GM21576 (cell line): ENCODE results near the gene HLF.
A peak's percentile ranks its signal among the peaks of the same experiment; 100 is the strongest.

ENCODE experiments used
- ATAC-seq: cut with Tn5 transposase; IDR thresholded peaks from one replicate; pipeline ENCODE4 v1.9.1; 2021; ENCODE audit warnings: mild to moderate bottlenecking, moderate library complexity; ENCODE audit not compliant: unreplicated experiment

The HLF gene

GRCh38 chr17:55351226-55351625 is 86.5 kb downstream of the HLF start:
- no peak for ATAC-seq

DNA sequence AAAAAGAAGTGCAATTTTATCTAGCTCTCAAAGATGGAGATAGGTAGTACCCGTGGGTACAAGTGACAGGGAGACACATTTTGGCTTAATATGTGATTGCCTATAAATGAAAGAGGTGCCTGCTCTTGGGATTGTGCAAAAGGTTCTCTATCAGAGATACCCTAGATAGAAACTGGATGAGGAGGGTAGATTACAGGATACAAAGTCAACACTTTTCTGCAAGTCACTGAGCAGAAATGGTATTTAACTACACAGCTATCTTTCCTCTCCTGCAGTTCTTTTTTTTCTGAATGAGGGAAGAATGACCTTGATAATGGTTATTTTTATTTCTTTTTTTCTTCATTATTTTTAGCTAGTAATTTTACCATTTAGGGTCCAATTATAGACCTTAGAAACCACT is 89.2 kb downstream of the HLF start:
- ATAC-seq: no peak

- no peak for ATAC-seq
Observed at GRCh38 chr17:55354941-55355340, 90.2 kb downstream of the HLF start.

DNA sequence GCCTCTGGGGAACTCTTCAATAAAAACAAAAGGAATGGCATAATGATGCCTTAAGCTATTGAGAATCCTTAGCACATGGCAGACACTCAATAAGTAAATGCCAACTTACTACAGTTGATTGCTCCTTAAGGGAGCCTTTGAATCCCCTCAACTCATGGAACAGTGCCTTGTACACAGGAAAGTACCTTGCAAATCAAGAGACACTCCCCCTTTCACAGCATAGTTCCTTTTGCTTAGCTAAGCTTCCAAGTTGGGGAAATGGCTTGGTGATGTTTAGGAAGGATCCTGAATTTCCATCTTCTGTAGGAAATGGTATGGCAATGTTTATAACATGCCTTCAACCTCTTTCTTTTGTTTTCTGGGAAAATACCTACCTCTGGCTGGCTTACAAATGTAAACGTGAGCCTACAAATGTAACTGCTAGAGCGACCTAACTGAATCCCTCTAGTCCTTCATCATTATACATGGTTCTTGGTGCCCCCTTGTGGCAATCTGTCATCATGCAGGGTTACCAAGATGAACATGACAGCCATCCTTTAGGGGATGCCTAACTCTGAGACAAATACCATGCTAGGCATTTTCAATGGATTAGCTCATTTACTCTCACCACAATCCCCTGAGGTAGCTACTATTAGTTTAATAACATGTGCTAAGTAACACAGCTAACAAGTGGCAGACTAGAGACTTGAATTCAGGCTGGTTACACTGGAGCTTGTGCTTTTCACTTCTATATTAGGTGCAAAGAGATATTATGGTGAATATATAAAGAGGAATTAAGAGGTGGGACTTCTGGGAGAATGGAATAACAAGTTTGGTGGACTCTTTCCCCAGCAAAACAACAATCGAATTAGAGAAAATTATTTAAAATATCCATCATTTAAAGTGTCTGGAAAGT is 91.9 kb downstream of the HLF start:
- ATAC-seq: peak; percentile 97

DNA sequence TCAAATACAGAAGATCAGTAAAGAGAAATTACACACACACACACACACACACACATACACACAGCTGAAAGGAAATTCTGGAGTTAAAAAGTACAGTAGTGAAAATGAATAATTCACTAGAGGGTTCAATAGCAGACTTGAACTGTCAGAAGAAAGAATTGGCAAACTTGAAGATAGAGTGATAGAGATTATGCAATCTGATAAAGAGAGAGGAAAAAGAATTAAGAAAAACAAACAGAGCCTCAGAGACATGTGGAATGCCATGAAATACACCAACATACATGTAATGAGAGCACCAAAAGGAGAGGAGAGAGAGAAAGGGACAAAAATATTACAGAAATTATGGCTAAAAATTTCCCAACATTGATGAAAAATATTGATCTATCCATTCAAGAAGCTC is 96.2 kb downstream of the HLF start:
- ATAC-seq: no peak

- no peak for ATAC-seq
Observed at GRCh38 chr17:55363033-55363432, 98.3 kb downstream of the HLF start.

- ATAC-seq: no peak
Observed at GRCh38 chr17:55366020-55366481, 101.3 kb downstream of the HLF start.

GRCh38 chr17:55368706-55369105 is 103.9 kb downstream of the HLF start:
- ATAC-seq: no peak
